Endothelial cell of umbilical vein (primary cell): Measurements from ENCODE around the gene CHST8. TPM values are rescaled to one million over a fixed set of nuclear protein-coding genes. Genes with fewer than 3 reads are reported as not detected.

ENCODE experiments used
- BruUV-seq: library from RNA; stranded (reverse); fragments of 400-500 nt; replicated peaks from 2 replicates; lab custom pipeline; 2021; lab: Mats Ljungman, UMichigan
- CTCF ChIA-PET: fragments of 300-600, 350-600 bp; sonication (Branson Sonifier 250); formaldehyde crosslinking; loops from one replicate; lab custom pipeline; 2021; ENCODE audit warnings: antibody characterized with exemption, inconsistent platforms; lab: Charles Lee
- POLR2A ChIA-PET: fragments of 300-600, 350-600 bp; sonication (Branson Sonifier 250); formaldehyde crosslinking; loops from one replicate; lab custom pipeline; 2021; ENCODE audit warnings: antibody characterized with exemption, inconsistent platforms; lab: Charles Lee
- DNase-seq: peaks from one replicate; pipeline ENCODE4 v3.0.0-alpha.2; 2011; ENCODE audit warnings: low read depth, low spot score
- FAIRE-seq: peaks from 2 replicates; lab custom pipeline; 2011; peaks lifted over from hg19 to GRCh38; lab: Jason Lieb, UNC
- H2AFZ ChIP-seq: 2 replicates; pipeline ENCODE4 v1.6.0; 2012; ENCODE audit warnings: low read depth, low read length, control low read depth, inconsistent platforms
- H3K27ac ChIP-seq: 2 replicates; pipeline ENCODE4 v1.5.1; 2011; ENCODE audit warnings: low read depth, mild to moderate bottlenecking, control low read depth, low read length, moderate library complexity; ENCODE audit not compliant: insufficient read depth
- H3K27me3 ChIP-seq, 2 experiments: 2 replicates each; pipeline versions ENCODE4 v1.6.0 to v1.6.1; 2011; ENCODE audit warnings: low read length in 2 of 2, mixed read lengths in 1 of 2; ENCODE audit not compliant: control insufficient read depth in 2 of 2, insufficient read depth in 2 of 2
- H3K36me3 ChIP-seq, 2 experiments: 2 replicates in 1 of 2; 3 replicates in 1 of 2; pipeline ENCODE4 v1.5.1; 2011; ENCODE audit warnings: low read length in 2 of 2, mild to moderate bottlenecking in 1 of 2, moderate library complexity in 1 of 2; ENCODE audit not compliant: control insufficient read depth in 2 of 2, insufficient read depth in 2 of 2; ENCODE audit errors: extremely low read depth in 1 of 2
- H3K4me1 ChIP-seq: 3 replicates; pipeline ENCODE4 v1.5.1; 2011; ENCODE audit warnings: mild to moderate bottlenecking, low read length; ENCODE audit not compliant: control insufficient read depth, insufficient read depth; ENCODE audit errors: extremely low read depth
- H3K4me2 ChIP-seq: 2 replicates; pipeline ENCODE4 v1.6.1; 2011; ENCODE audit warnings: low read length, control low read depth, mixed read lengths; ENCODE audit not compliant: insufficient read depth
- H3K4me3 ChIP-seq, 3 experiments: fragments of 200-600 bp in 1 of 3; sonication (generic), shearing (Covaris generic) in 1 of 3; replicated peaks in 1 of 3; 2 replicates each; pipeline ENCODE4 v1.5.1; 2011 to 2016; ENCODE audit warnings: control low read depth in 3 of 3, low read length in 3 of 3, mild to moderate bottlenecking in 2 of 3, inconsistent platforms in 1 of 3, low read depth in 1 of 3, moderate library complexity in 1 of 3; ENCODE audit not compliant: insufficient read depth in 1 of 3
- H3K79me2 ChIP-seq: 2 replicates; pipeline ENCODE4 v1.6.0; 2012; ENCODE audit warnings: low read length, inconsistent platforms; ENCODE audit not compliant: control insufficient read depth, insufficient read depth
- H3K9ac ChIP-seq: replicated peaks from 2 replicates; pipeline ENCODE3; 2011; ENCODE audit warnings: low read length, control low read depth; ENCODE audit not compliant: insufficient read depth; ENCODE audit errors: extremely low read depth
- H3K9me1 ChIP-seq: replicated peaks from 3 replicates; pipeline ENCODE4 v1.6.0; 2011; ENCODE audit warnings: mild to moderate bottlenecking, low read length; ENCODE audit not compliant: control insufficient read depth, insufficient read depth; ENCODE audit errors: extremely low read depth
- H3K9me3 ChIP-seq: replicated peaks from 2 replicates; pipeline ENCODE4 v1.5.1; 2012; ENCODE audit warnings: low read length, inconsistent platforms; ENCODE audit not compliant: control insufficient read depth, insufficient read depth
- H4K20me1 ChIP-seq: replicated peaks from 2 replicates; pipeline ENCODE3; 2011; ENCODE audit warnings: mild to moderate bottlenecking, low read length; ENCODE audit not compliant: control insufficient read depth, insufficient read depth; ENCODE audit errors: extremely low read depth
- EZH2 ChIP-seq: IDR thresholded peaks from 2 replicates; pipeline ENCODE4 v1.6.1; 2012; ENCODE audit warnings: borderline replicate concordance, low read depth, mild to moderate bottlenecking, moderate library complexity, low read length, inconsistent platforms; ENCODE audit not compliant: severe bottlenecking
- FOS ChIP-seq: IDR thresholded peaks from 2 replicates; pipeline ENCODE4 v1.6.1; 2011; ENCODE audit warnings: mild to moderate bottlenecking, low read length, moderate library complexity, borderline replicate concordance; ENCODE audit not compliant: insufficient read depth
- GATA2 ChIP-seq: IDR thresholded peaks from 2 replicates; pipeline ENCODE4 v1.7.0; 2011; ENCODE audit warnings: low read depth, mild to moderate bottlenecking, moderate library complexity, mixed read lengths, low read length; ENCODE audit not compliant: insufficient read length, insufficient read depth
- JUN ChIP-seq: IDR thresholded peaks from 2 replicates; pipeline ENCODE4 v1.6.1; 2011; ENCODE audit warnings: borderline replicate concordance, low read depth; ENCODE audit not compliant: insufficient read length, insufficient read depth
- MYC ChIP-seq: IDR thresholded peaks from one replicate; pipeline ENCODE4 v1.6.1; 2011; ENCODE audit warnings: mild to moderate bottlenecking, low read depth, low read length
- POLR2A ChIP-seq: IDR thresholded peaks from 2 replicates; pipeline ENCODE4 v1.6.1; 2012; ENCODE audit warnings: low read depth, mild to moderate bottlenecking, control low read depth, low read length
- POLR2AphosphoS5 ChIP-seq: IDR thresholded peaks from 2 replicates; pipeline ENCODE4 v1.6.1; 2012; ENCODE audit warnings: low read depth, mild to moderate bottlenecking, control low read depth, low read length, moderate library complexity; ENCODE audit not compliant: insufficient read depth
- dilution Hi-C: fragments of 300-500 bp; cut with MboI; formaldehyde crosslinking; loops from one replicate; pipeline ENCODE4 v1.15.0; 2019; ENCODE audit warnings: low sequenced_read_pairs; ENCODE audit not compliant: extremely low pct_ligation_motif_present
- intact Hi-C: fragments of 100-400 bp; cut with micrococcal nuclease; formaldehyde crosslinking; loops from one replicate; pipeline ENCODE4 v1.10.0; 2022
- polyA plus RNA-seq, 4 experiments: library from polyadenylated mRNA; depleted of rRNA in 3 of 4; stranded (reverse) in 3 of 4; unstranded in 1 of 4; fragments of >200 nt; gene quantifications; 2 replicates each; pipeline versions ENCODE4 v1.2.1 to v1.2.3, GENCODE V29; 2011 to 2012; ENCODE audit warnings: missing spikeins in 1 of 4
- total RNA-seq: library from RNA; stranded (reverse); gene quantifications from 2 replicates; pipeline ENCODE4 v1.2.3, GENCODE V29; 2021
- TF ChIP-seq, protein P1 (sequence below): IDR thresholded peaks from 2 replicates; pipeline ENCODE4 v1.6.1; 2011; ENCODE audit not compliant: insufficient read depth, insufficient read length
- TF ChIP-seq, protein P2 (sequence below), 2 donors: IDR thresholded peaks; 1 replicate in 1 of 2; 2 replicates in 1 of 2; pipeline ENCODE4 v1.5.1; 2011; ENCODE audit warnings: low read length in 2 of 2, mild to moderate bottlenecking in 2 of 2, moderate library complexity in 2 of 2, control low read depth in 1 of 2, inconsistent platforms in 1 of 2, low read depth in 1 of 2; ENCODE audit not compliant: insufficient read depth in 1 of 2; ENCODE audit errors: extremely low read depth in 1 of 2

The CHST8 gene
- total and polyA plus RNA-seq, 2 donors (not counting 3 experiments of a cell fraction or from before 2014, with no cell fraction given) = not detected

DNA sequence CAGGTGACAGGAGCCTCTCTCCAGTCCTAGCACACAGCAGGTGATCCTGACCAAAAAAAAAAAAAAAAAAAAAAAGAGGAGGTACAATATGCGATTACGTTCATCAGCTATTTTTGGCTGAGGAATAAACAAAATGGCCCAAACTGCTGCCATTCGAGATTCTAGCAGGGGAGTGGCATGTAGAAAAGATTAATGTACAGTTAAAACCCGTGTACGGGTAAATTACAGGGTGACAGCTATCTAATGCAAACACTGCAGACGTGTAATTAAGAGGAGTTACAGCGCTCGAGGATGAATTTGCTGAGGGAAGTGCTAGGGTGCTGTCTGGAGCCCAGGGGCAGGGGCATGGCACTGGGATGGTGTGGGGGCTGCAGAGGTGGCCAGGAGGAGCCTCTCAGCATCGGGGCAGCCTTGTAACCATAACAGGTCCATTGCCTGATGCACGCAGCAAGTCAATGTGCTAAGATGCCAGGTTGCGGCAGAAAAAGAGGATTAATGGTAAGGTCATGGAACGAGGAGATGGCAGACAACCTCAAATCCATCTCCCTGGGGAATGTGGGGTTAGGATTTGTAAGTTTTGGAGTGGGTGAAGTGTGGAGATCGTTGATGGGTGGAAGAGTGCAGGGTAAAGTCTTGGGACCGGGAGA is 17.4 kb downstream of the CHST8 start:
- no peak for FAIRE-seq
- CTCF ChIA-PET = no interaction called here
- no peak for TF ChIP-seq FOS
- TF ChIP-seq, protein P1, sequence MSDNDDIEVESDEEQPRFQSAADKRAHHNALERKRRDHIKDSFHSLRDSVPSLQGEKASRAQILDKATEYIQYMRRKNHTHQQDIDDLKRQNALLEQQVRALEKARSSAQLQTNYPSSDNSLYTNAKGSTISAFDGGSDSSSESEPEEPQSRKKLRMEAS = no peak
- no peak for TF ChIP-seq POLR2A
- no peak for TF ChIP-seq EZH2
- TF ChIP-seq POLR2AphosphoS5 = no peak
- TF ChIP-seq MYC = no peak
- TF ChIP-seq, protein P2, sequence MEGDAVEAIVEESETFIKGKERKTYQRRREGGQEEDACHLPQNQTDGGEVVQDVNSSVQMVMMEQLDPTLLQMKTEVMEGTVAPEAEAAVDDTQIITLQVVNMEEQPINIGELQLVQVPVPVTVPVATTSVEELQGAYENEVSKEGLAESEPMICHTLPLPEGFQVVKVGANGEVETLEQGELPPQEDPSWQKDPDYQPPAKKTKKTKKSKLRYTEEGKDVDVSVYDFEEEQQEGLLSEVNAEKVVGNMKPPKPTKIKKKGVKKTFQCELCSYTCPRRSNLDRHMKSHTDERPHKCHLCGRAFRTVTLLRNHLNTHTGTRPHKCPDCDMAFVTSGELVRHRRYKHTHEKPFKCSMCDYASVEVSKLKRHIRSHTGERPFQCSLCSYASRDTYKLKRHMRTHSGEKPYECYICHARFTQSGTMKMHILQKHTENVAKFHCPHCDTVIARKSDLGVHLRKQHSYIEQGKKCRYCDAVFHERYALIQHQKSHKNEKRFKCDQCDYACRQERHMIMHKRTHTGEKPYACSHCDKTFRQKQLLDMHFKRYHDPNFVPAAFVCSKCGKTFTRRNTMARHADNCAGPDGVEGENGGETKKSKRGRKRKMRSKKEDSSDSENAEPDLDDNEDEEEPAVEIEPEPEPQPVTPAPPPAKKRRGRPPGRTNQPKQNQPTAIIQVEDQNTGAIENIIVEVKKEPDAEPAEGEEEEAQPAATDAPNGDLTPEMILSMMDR (IDR thresholded peaks at IDR 0.05; ENCODE audit: extremely low read depth in 1 of 2, insufficient read depth in 1 of 2, low read depth in 1 of 2, low read length in 2 of 2) = no peak
- TF ChIP-seq JUN = no peak
- no peak for TF ChIP-seq GATA2

More for the DNA sequence above, 17.4 kb downstream of the CHST8 start:
- no peak for DNase-seq
- H3K9ac ChIP-seq = no peak overlapping the region
- H3K9me3 ChIP-seq = no peaks in the 10 kb centered on the region
- H3K27ac ChIP-seq = no peak overlapping the region
- no peaks in the 10 kb centered on the region for H4K20me1 ChIP-seq
- H3K4me1 ChIP-seq = no peaks in the 10 kb centered on the region
- no peaks in the 10 kb centered on the region for H3K9me1 ChIP-seq
- no peaks in the 10 kb centered on the region for H3K79me2 ChIP-seq
- H3K27me3 ChIP-seq = no peaks in the 10 kb centered on the region
- BruUV-seq = no TSS peak
- H3K36me3 ChIP-seq = no peaks in the 10 kb centered on the region
- intact Hi-C loops = no loop called here
- no peak overlapping the region for H2AFZ ChIP-seq
- no peak overlapping the region for H3K4me2 ChIP-seq
- dilution Hi-C loops = no loop called here
- POLR2A ChIA-PET = no interaction called here
- no peak overlapping the region for H3K4me3 ChIP-seq
